Endodermal cell (in vitro differentiated cells): ENCODE measurements around the gene USP9X. TPM values are rescaled to one million over a fixed set of nuclear protein-coding genes. Genes with fewer than 3 reads are reported as not detected.

Experiments used
- DNase-seq: peaks from one replicate; pipeline ENCODE4 v3.0.0-alpha.2; 2017
- H3K27ac ChIP-seq: 2 replicates; pipeline ENCODE4 v1.5.1; 2013; ENCODE audit warnings: mild to moderate bottlenecking, low read depth, low read length, moderate library complexity
- H3K27me3 ChIP-seq: 2 replicates; pipeline ENCODE4 v1.6.1; 2013; ENCODE audit warnings: mild to moderate bottlenecking, low read length, moderate library complexity; ENCODE audit not compliant: insufficient read depth, control insufficient read depth, poor library complexity, severe bottlenecking
- H3K36me3 ChIP-seq: 2 replicates; pipeline ENCODE4 v1.7.0; 2013; ENCODE audit warnings: mild to moderate bottlenecking, low read length, moderate library complexity; ENCODE audit not compliant: control insufficient read depth, insufficient read depth
- H3K4me1 ChIP-seq: one replicate; pipeline ENCODE4 v1.7.0; 2013; ENCODE audit warnings: low read length; ENCODE audit not compliant: control insufficient read depth, insufficient read depth
- H3K4me3 ChIP-seq: 2 replicates; pipeline ENCODE4 v1.5.1; 2013; ENCODE audit warnings: mild to moderate bottlenecking, low read length, moderate library complexity
- H3K9ac ChIP-seq: 2 replicates; pipeline ENCODE4 v1.6.1; 2013; ENCODE audit warnings: mild to moderate bottlenecking, low read length, moderate library complexity; ENCODE audit not compliant: poor library complexity, severe bottlenecking; ENCODE audit errors: extremely low read depth
- H3K9me3 ChIP-seq: 2 replicates; pipeline ENCODE4 v1.6.1; 2013; ENCODE audit warnings: mild to moderate bottlenecking, low read length, moderate library complexity; ENCODE audit not compliant: control insufficient read depth
- H3K27ac Mint-ChIP-seq: 2 replicates; pipeline ENCODE4 v1.8.0; 2020; ENCODE audit warnings: mixed read lengths
- H3K27me3 Mint-ChIP-seq: 2 replicates; pipeline ENCODE4 v1.8.0; 2021; ENCODE audit warnings: mild to moderate bottlenecking, mixed read lengths; ENCODE audit not compliant: insufficient read depth
- H3K36me3 Mint-ChIP-seq: 2 replicates; pipeline ENCODE4 v1.8.0; 2020; ENCODE audit warnings: low read depth, mixed read lengths
- H3K4me1 Mint-ChIP-seq: 2 replicates; pipeline ENCODE4 v1.8.0; 2020; ENCODE audit warnings: mixed read lengths
- H3K4me3 Mint-ChIP-seq: 2 replicates; pipeline ENCODE4 v1.8.0; 2020; ENCODE audit warnings: mild to moderate bottlenecking, moderate library complexity, mixed read lengths
- H3K9me3 Mint-ChIP-seq: 2 replicates; pipeline ENCODE4 v1.8.0; 2020; ENCODE audit warnings: mild to moderate bottlenecking, mixed read lengths
- WGBS, 2 experiments: methylation state at CpG; one replicate each; pipeline versions ENCODE4 v1.1.5 to v1.1.7; 2013; ENCODE audit warnings: missing lambda C conversion rate in 2 of 2, mixed read lengths in 1 of 2; ENCODE audit not compliant: insufficient coverage in 1 of 2, insufficient read length in 1 of 2; 5-methylcytosine and 5-hydroxymethylcytosine counted together
- total RNA-seq, 2 donors: library from RNA; stranded (reverse); fragmentation: NEBNext Ultra II Directional in 1 of 2; extraction: Animal tissue kit (Norgen Biotek cat#: 25700) in 1 of 2; gene quantifications; 2 replicates in 1 of 2; 3 replicates in 1 of 2; pipeline ENCODE4 v1.2.1, GENCODE V29; 2021
- TF ChIP-seq, protein P1 (sequence below): fragments of 200-600 bp; sonication (generic); conservative IDR thresholded peaks from 2 replicates; pipeline ENCODE4 v1.5.0; 2021; ENCODE audit warnings: antibody characterized with exemption, mild to moderate bottlenecking

Gene USP9X
- total RNA-seq, 2 donors from 2014 or later, result 88.1 to 128 TPM

DNA sequence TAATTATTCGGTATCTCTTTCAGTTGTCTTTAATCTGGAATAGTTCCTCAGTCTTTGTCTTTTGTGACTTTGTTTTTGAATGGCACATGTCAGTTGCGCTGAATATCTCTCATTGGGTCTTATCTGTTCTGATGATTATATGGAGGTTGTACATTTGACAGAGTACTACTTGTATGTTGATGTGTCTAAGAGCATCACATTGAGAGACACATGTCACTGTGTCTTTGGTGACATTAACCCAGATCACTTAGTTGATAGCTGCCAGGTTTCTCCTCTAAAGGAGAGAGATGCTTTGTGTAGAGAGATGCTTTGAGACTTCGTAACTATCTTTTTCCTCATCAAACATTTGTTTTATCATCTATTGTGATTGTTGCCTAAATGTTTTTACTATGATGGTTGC, 92.1 kb downstream of the USP9X start:
- no peaks in the 10 kb centered on the region for H3K4me1 ChIP-seq
- no peak overlapping the region for H3K27ac ChIP-seq
- Mint-ChIP-seq H3K27me3 (no peaks in the 10 kb centered on the region), H3K4me3 (no peak overlapping the region), H3K36me3 (peaks cover 39% of the 10 kb centered on the region), H3K4me1 (peaks cover 10% of the 10 kb centered on the region), H3K27ac (no peak overlapping the region), H3K9me3 (peaks cover 3% of the 10 kb centered on the region)
- H3K27me3 ChIP-seq, result no peaks in the 10 kb centered on the region
- H3K4me3 ChIP-seq, result no peak overlapping the region
- TF ChIP-seq, protein P1, sequence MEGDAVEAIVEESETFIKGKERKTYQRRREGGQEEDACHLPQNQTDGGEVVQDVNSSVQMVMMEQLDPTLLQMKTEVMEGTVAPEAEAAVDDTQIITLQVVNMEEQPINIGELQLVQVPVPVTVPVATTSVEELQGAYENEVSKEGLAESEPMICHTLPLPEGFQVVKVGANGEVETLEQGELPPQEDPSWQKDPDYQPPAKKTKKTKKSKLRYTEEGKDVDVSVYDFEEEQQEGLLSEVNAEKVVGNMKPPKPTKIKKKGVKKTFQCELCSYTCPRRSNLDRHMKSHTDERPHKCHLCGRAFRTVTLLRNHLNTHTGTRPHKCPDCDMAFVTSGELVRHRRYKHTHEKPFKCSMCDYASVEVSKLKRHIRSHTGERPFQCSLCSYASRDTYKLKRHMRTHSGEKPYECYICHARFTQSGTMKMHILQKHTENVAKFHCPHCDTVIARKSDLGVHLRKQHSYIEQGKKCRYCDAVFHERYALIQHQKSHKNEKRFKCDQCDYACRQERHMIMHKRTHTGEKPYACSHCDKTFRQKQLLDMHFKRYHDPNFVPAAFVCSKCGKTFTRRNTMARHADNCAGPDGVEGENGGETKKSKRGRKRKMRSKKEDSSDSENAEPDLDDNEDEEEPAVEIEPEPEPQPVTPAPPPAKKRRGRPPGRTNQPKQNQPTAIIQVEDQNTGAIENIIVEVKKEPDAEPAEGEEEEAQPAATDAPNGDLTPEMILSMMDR, result no peak
- 100% methylated on average over 2 of the region's 3 CpGs; no CpG with 5 or more reads in 1 of the 2 experiments for WGBS, 2 experiments
- no peak overlapping the region for H3K9ac ChIP-seq
- DNase-seq, result no peak
- H3K9me3 ChIP-seq, result no peaks in the 10 kb centered on the region
- H3K36me3 ChIP-seq, result peaks cover 54% of the 10 kb centered on the region

DNA sequence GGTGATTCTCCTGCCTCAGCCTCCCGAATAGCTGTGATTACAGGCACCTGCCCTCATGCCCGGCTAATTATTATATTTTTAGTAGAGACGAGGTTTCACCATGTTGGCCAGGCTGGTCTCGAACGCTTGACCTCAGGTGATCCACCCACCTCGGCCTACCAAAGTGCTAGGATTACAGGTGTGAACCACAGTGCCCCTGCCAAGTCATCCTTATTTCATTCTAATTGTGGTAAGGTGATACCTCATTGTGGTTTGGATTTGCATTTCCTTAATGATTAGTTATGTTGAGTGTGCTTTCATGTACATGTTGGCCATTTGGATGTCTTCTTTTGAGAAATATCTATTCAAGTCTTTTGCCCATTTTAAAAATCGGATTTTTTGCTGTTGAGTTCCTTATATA, 93.0 kb downstream of the USP9X start:
- TF ChIP-seq, protein P1, result no peak
- no peak overlapping the region for H3K4me3 Mint-ChIP-seq
- DNase-seq, result no peak
- no peaks in the 10 kb centered on the region for H3K27me3 Mint-ChIP-seq
- H3K4me3 ChIP-seq, result no peak overlapping the region
- H3K4me1 Mint-ChIP-seq, result peaks cover 10% of the 10 kb centered on the region
- no peaks in the 10 kb centered on the region for H3K9me3 ChIP-seq
- peaks cover 3% of the 10 kb centered on the region for H3K9me3 Mint-ChIP-seq
- no peaks in the 10 kb centered on the region for H3K27me3 ChIP-seq
- no peaks in the 10 kb centered on the region for H3K4me1 ChIP-seq
- peaks cover 48% of the 10 kb centered on the region for H3K36me3 ChIP-seq
- H3K9ac ChIP-seq, result no peak overlapping the region
- H3K27ac Mint-ChIP-seq, result no peak overlapping the region
- no peak overlapping the region for H3K27ac ChIP-seq
- peaks cover 32% of the 10 kb centered on the region for H3K36me3 Mint-ChIP-seq
- WGBS, 2 experiments, result 100% methylated on average over 7 of the region's 7 CpGs; no CpG with 5 or more reads in 1 of the 2 experiments

DNA sequence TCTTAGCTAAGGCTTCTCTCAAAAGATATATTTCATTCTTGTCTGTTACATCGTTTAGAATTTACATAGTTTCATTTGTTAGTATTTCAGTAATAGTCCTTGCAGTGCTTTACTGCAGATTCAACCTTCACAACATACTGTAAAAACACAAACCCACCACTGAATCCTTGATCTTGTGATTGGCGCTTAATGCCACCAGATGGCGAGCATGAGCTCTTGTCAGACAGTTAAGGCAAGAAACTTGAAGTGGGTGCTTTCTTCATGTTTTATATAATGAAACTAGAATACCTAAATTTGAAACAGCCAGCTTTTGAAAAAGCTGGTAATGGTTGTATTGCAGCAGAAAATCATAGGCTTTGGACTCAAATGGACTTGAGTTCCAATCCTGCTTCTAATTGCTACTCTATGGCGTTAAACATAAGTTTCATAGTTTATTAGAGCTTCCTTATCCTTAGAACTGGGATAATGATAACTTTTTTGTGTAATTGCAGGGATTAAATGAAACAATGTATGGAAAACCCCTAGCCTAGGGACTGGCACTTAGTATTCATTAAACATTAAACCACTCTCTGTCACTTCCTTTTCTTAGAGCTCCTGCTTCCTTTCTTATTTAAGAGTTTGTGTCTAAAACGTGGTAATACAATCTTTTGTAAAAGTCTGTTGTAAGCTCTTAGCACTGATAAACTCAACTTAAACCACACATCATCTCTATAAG, 95.1 kb downstream of the USP9X start:
- no peaks in the 10 kb centered on the region for H3K4me1 ChIP-seq

More for the DNA sequence above, 95.1 kb downstream of the USP9X start:
- DNase-seq, result peak; percentile 76
- Histone ChIP-seq H3K9me3 (no peaks in the 10 kb centered on the region), H3K36me3 (peaks cover 47% of the 10 kb centered on the region), H3K27ac (no peak overlapping the region), H3K27me3 (no peaks in the 10 kb centered on the region), H3K9ac (no peak overlapping the region), H3K4me3 (no peak overlapping the region)
- H3K4me1 Mint-ChIP-seq, result peaks cover 10% of the 10 kb centered on the region
- peaks cover 29% of the 10 kb centered on the region for H3K36me3 Mint-ChIP-seq
- WGBS, 2 experiments, result 100% methylated on average over 1 of the region's 5 CpGs; no CpG with 5 or more reads in 1 of the 2 experiments
- no peak overlapping the region for H3K27ac Mint-ChIP-seq
- no peaks in the 10 kb centered on the region for H3K27me3 Mint-ChIP-seq
- H3K9me3 Mint-ChIP-seq, result no peaks in the 10 kb centered on the region
- TF ChIP-seq, protein P1, result peak; percentile 80
- no peak overlapping the region for H3K4me3 Mint-ChIP-seq
